MCF 10A (cell line): ENCODE data around the gene CCNY. TPM values are rescaled to one million over a fixed set of nuclear protein-coding genes. Genes with fewer than 3 reads are reported as not detected.

Source experiments
- BruUV-seq: library from RNA; stranded (reverse); fragments of 400-500 nt; replicated peaks from 2 replicates; lab custom pipeline; 2021; lab: Mats Ljungman, UMichigan
- CTCF ChIA-PET: fragments of 300-600 bp; sonication (Branson Sonifier 250); formaldehyde crosslinking; extraction: SDS; loops from one replicate; lab custom pipeline; 2021; ENCODE audit warnings: antibody characterized with exemption, inconsistent platforms; lab: Yijun Ruan, JAX
- POLR2A ChIA-PET: fragments of 300-600, 350-650 bp; sonication (Branson Sonifier 250); formaldehyde crosslinking; extraction: SDS; loops from one replicate; lab custom pipeline; 2020; ENCODE audit warnings: antibody characterized with exemption, inconsistent platforms; lab: Yijun Ruan, JAX
- DNase-seq: peaks from one replicate; pipeline ENCODE4 v3.0.0-alpha.2; 2018; ENCODE audit not compliant: unreplicated experiment
- H3K27ac Mint-ChIP-seq: one replicate; pipeline ENCODE4 v1.8.0; 2022; ENCODE audit warnings: mild to moderate bottlenecking, low read depth, mixed read lengths; ENCODE audit not compliant: unreplicated experiment
- H3K27me3 Mint-ChIP-seq: one replicate; pipeline ENCODE4 v1.8.0; 2022; ENCODE audit warnings: mixed read lengths; ENCODE audit not compliant: insufficient read depth, unreplicated experiment
- H3K36me3 Mint-ChIP-seq: one replicate; pipeline ENCODE4 v1.8.0; 2022; ENCODE audit warnings: mild to moderate bottlenecking, moderate library complexity, mixed read lengths; ENCODE audit not compliant: insufficient read depth, unreplicated experiment
- H3K4me1 Mint-ChIP-seq: one replicate; pipeline ENCODE4 v1.8.0; 2022; ENCODE audit warnings: mixed read lengths; ENCODE audit not compliant: insufficient read depth, unreplicated experiment
- H3K4me3 Mint-ChIP-seq: one replicate; pipeline ENCODE4 v1.8.0; 2022; ENCODE audit warnings: mild to moderate bottlenecking, moderate library complexity, mixed read lengths; ENCODE audit not compliant: unreplicated experiment
- H3K9me3 Mint-ChIP-seq: one replicate; pipeline ENCODE4 v1.8.0; 2022; ENCODE audit warnings: mixed read lengths; ENCODE audit not compliant: unreplicated experiment
- intact Hi-C: fragments of 100-400 bp; cut with micrococcal nuclease; formaldehyde crosslinking; loops from 2 replicates; pipeline ENCODE4 v1.14.1; 2022
- total RNA-seq: library from RNA; stranded (reverse); gene quantifications from 2 replicates; pipeline ENCODE4 v1.2.3, GENCODE V29; 2022
- TF ChIP-seq, protein P1 (sequence below): fragments of 200-600 bp; IDR thresholded peaks from one replicate; pipeline ENCODE4 v1.8.0; 2022; ENCODE audit warnings: antibody characterized with exemption, mild to moderate bottlenecking; ENCODE audit not compliant: unreplicated experiment

CCNY gene
- total RNA-seq, 1 experiment from 2014 or later, result 68.9 TPM

DNA sequence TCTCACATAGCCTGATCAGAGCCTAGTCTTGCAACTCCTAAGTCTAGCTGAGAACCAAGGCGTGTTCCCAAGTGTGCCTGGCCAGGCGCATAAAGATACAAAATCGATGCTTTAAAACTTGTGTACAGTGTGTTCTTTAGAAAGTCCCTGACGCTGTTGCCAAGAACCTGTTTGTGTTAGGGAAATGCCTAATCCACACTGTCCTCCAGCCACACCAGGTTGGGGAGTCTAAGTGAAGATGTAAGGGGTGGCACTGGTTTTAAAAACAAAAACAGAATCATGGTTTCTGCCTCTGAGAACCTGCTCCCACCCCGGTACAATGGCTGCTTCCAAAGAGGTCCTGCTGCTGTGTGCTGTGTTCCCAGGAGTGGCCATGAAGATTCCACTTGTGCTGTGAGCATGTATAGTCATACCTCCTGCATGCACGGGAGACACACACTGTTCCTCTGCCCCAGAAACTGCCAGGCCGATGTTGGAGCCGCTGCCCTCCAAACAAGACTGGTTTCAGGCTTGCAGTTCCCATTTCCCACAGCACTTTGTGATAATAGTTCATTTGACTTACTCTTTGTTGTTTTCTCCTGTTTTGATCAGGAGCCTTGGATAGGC is 88.5 kb downstream of the CCNY start:
- Mint-ChIP-seq H3K27me3 (no peaks in the 10 kb centered on the region), H3K36me3 (peaks cover 5% of the 10 kb centered on the region), H3K4me3 (no peak overlapping the region), H3K9me3 (peaks cover 7% of the 10 kb centered on the region), H3K27ac (peak overlapping the region; percentile 99), H3K4me1 (peaks cover 46% of the 10 kb centered on the region)
- ChIA-PET CTCF (interaction anchor here (1.0 kb wide), 1 partner anchor 11 kb away, joined by 4 read pairs; no protein-coding TSS in a partner anchor), POLR2A (interaction anchor here (4.9 kb wide), 1 partner anchor 23 kb away, joined by 35 read pairs; no protein-coding TSS in a partner anchor)
- no peak for DNase-seq
- BruUV-seq, result no TSS peak
- TF ChIP-seq, protein P1, sequence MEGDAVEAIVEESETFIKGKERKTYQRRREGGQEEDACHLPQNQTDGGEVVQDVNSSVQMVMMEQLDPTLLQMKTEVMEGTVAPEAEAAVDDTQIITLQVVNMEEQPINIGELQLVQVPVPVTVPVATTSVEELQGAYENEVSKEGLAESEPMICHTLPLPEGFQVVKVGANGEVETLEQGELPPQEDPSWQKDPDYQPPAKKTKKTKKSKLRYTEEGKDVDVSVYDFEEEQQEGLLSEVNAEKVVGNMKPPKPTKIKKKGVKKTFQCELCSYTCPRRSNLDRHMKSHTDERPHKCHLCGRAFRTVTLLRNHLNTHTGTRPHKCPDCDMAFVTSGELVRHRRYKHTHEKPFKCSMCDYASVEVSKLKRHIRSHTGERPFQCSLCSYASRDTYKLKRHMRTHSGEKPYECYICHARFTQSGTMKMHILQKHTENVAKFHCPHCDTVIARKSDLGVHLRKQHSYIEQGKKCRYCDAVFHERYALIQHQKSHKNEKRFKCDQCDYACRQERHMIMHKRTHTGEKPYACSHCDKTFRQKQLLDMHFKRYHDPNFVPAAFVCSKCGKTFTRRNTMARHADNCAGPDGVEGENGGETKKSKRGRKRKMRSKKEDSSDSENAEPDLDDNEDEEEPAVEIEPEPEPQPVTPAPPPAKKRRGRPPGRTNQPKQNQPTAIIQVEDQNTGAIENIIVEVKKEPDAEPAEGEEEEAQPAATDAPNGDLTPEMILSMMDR, result no peak
- intact Hi-C loops, result loop anchor here (5.0 kb wide), 2 partner anchors 52 to 87 kb away; partner anchors contain the start of gene CCNY

- POLR2A ChIA-PET, result interaction anchor here (1.7 kb wide), 1 partner anchor 13 kb away, joined by 5 read pairs; no protein-coding TSS in a partner anchor
- no peak overlapping the region for H3K4me3 Mint-ChIP-seq
- intact Hi-C loops, result no loop called here
- DNase-seq, result no peak
- no peaks in the 10 kb centered on the region for H3K27me3 Mint-ChIP-seq
- H3K36me3 Mint-ChIP-seq, result peaks cover 5% of the 10 kb centered on the region
- H3K9me3 Mint-ChIP-seq, result peaks cover 7% of the 10 kb centered on the region
- TF ChIP-seq, protein P1, result no peak
- peaks cover 38% of the 10 kb centered on the region for H3K4me1 Mint-ChIP-seq
- no TSS peak for BruUV-seq
- H3K27ac Mint-ChIP-seq, result peak overlapping the region; percentile 99
- CTCF ChIA-PET, result no interaction called here
Observed at GRCh38 chr10:35425595-35425994, 89.3 kb downstream of the CCNY start.

DNA sequence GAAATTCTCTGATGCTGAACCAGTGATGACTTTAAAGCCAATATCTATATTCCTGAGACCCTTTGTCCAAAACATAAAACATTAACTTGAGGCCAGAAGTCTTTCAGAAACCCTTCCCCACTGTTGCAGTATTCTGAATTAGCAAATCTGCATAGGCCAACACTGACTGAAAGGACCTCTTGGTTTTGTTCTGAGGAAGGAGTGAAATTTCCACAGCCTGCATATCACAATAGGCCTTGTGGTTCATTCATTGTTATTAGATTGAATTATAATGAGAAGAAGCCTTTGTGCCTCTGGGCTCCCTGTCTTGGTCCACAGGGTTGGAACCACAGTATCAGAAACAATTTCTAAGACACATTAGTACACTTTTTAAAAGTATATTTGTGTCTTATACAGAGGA is 90.3 kb downstream of the CCNY start:
- Mint-ChIP-seq H3K4me3 (no peak overlapping the region), H3K27me3 (no peaks in the 10 kb centered on the region), H3K36me3 (peaks cover 5% of the 10 kb centered on the region), H3K4me1 (peaks cover 35% of the 10 kb centered on the region), H3K9me3 (peaks cover 7% of the 10 kb centered on the region), H3K27ac (peak overlapping the region; percentile 54)
- intact Hi-C loops, result no loop called here
- no peak for DNase-seq
- BruUV-seq, result no TSS peak
- POLR2A ChIA-PET, result interaction anchor here (1.7 kb wide), 1 partner anchor 12 kb away, joined by 5 read pairs; no protein-coding TSS in a partner anchor
- TF ChIP-seq, protein P1, result no peak
- CTCF ChIA-PET, result no interaction called here

- Mint-ChIP-seq H3K9me3 (peaks cover 7% of the 10 kb centered on the region), H3K36me3 (peaks cover 5% of the 10 kb centered on the region), H3K27ac (no peak overlapping the region), H3K27me3 (no peaks in the 10 kb centered on the region), H3K4me3 (no peak overlapping the region), H3K4me1 (peaks cover 37% of the 10 kb centered on the region)
- TF ChIP-seq, protein P1, result no peak
- ChIA-PET POLR2A (interaction anchor here (0.7 to 0.8 kb wide), 2 partner anchors 26 to 66 kb away, joined by 3 to 4 read pairs; no protein-coding TSS in a partner anchor), CTCF (no interaction called here)
- intact Hi-C loops, result no loop called here
- DNase-seq, result no peak
- BruUV-seq, result no TSS peak
Observed at GRCh38 chr10:35427543-35427942, 91.2 kb downstream of the CCNY start.
